ENCODE results near the gene SCRN1.

Gene SCRN1

DNA sequence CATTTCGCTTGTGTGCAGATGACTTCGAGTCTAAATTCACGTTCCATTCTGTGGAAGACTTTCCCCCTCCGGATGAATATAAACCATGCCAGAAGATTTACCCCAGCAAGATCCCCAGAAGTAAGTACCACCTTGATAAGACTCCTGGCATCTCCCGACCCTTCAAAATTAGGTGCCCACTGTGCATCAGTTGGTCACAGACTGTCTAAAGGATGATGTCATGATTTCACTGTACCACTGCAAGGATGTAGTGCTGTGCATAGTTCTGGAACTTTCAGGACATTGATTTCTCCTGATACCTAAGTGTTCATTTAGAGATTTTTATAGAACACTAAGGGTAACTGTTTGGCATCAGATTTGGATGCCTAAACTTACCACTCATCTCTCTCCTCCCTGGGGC, 100.3 kb downstream of the SCRN1 start:
- no peak for TF ChIP-seq CTCF (conservative IDR thresholded peaks at IDR 0.05)
- H3K27ac ChIP-seq, result no peak overlapping the region

DNA sequence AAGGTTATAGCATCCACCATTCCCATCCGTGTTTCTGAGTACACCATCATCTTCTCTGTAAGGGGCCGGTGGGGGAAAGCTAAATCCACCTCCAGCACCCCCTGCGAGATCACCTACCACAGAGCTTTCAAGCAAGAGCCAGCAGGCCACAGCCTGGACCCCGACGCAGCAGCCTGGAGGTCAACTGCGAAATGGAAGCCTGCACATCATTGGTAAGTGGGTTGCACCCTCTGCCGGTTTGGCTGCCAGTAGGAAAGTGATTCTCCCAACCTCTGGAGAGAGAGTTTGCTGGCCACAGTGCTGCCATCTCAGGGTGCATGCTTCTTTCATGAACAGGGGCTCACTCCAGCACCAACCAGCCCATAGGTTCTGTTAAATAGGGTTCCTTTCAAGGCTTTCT, 101.6 kb downstream of the SCRN1 start:
- no peak for TF ChIP-seq CTCF (conservative IDR thresholded peaks at IDR 0.05)
- no peak overlapping the region for H3K27ac ChIP-seq

DNA sequence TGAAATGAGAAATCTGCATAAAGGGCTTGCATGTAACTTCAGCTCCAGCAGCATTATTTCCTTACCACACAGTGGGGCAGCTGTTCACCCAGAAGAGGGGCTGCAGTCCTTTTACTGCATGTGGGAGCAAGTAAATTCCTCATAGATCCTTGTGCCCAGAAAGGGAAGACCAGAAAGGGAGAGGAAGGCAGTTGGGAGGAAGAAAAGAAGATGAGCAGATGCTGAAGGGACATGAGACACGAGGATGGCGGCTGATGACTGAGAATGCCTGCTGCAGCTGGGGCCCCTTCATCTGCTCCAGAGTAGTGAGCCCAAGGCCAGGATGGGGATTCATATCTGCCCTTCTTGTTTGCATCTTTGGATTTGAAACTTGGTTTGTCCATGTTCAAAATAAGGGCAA, 102.8 kb downstream of the SCRN1 start:
- H3K27ac ChIP-seq, result no peak overlapping the region
- TF ChIP-seq CTCF (conservative IDR thresholded peaks at IDR 0.05), result no peak

- TF ChIP-seq CTCF (conservative IDR thresholded peaks at IDR 0.05), result no peak
- H3K27ac ChIP-seq, result peak overlapping the region; percentile 91
Observed at GRCh38 chr7:29885626-29886025, 104.0 kb downstream of the SCRN1 start.

GRCh38 chr7:29884399-29885272, 105.0 kb downstream of the SCRN1 start:
- TF ChIP-seq CTCF (conservative IDR thresholded peaks at IDR 0.05), result peak; percentile 29
- H3K27ac ChIP-seq, result peak overlapping the region; percentile 91

GRCh38 chr7:29883462-29884398, 105.9 kb downstream of the SCRN1 start:
- H3K27ac ChIP-seq, result peak overlapping the region; percentile 91
- no peak for TF ChIP-seq CTCF (conservative IDR thresholded peaks at IDR 0.05)

- H3K27ac ChIP-seq, result no peak overlapping the region
- no peak for TF ChIP-seq CTCF (conservative IDR thresholded peaks at IDR 0.05)
Observed at GRCh38 chr7:29882481-29882880, 107.1 kb downstream of the SCRN1 start.

Data from VCaP (cell line).